ENCODE data around the gene LMAN2. TPM values are rescaled to one million over a fixed set of nuclear protein-coding genes. Genes with fewer than 3 reads are reported as not detected.
A peak's percentile ranks its signal among the peaks of the same experiment; 100 is the strongest.

The LMAN2 gene
- polyA plus RNA-seq, 2 of the 4 experiments (the other 2 are of a cell fraction): 123 to 210 TPM

DNA sequence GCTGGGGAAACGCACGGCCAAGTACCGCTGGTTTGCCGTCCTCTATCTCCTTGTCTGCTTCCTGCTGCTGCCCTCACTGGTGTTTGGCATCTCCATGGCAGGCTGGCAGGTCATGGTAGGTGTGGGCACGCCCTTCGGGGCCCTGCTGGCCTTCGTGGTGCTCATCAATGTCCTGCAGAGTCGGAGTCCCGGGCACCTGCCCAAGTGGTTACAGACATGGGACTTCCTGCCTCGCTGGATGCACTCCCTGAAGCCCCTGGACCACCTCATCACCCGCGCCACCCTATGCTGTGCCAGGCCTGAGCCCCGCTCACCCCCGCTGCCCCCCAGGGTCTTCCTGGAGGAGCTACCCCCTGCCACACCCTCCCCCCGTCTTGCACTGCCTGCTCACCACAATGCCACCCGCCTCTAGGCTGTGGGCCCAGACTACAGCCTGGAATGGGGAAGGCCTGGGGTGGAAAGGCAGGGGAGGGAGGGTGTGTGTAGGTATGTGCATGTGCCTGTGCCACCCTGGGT, 46.5 kb upstream of the LMAN2 start:
- ChIA-PET POLR2A (no interaction called here), CTCF (interaction anchor here (1.3 to 43.1 kb wide), 4 partner anchors 18 to 103 kb away, joined by 3 to 1107 read pairs (median 183); partner anchors contain the start of genes PRR7 and SLC34A1)
- Histone ChIP-seq H3K4me1 (peaks cover 5% of the 10 kb centered on the region; the same call in 1 of the 3 replicates), H3K9me3 (no peaks in the 10 kb centered on the region), H3K4me2 (no peak overlapping the region), H3K27ac (no peak overlapping the region), H3K4me3 (no peak overlapping the region)
- 71% methylated on average over 13 of the region's 16 CpGs for WGBS (ENCODE audit: missing lambda C conversion rate)
- FAIRE-seq (no peak), DNase-seq (ENCODE audit: low read depth in 1 of 2, low spot score in 1 of 2) (no peak), ATAC-seq (no peak)
- TF ChIP-seq KDM1A (IDR thresholded peaks at IDR 0.05; ENCODE audit: low read depth) (no peak), RAD21 (conservative IDR thresholded peaks at IDR 0.05 in 1 of 2, IDR thresholded peaks at IDR 0.05 in 1 of 2) (no peak), ZSCAN20 (CRISPR knock-in tag; IDR thresholded peaks at IDR 0.05) (no peak), MAFK (IDR thresholded peaks at IDR 0.05; ENCODE audit: partially characterized antibody) (no peak), CBX8 (IDR thresholded peaks at IDR 0.05) (no peak), MYC (IDR thresholded peaks at IDR 0.05; ENCODE audit: borderline replicate concordance, low read length) (no peak), EHMT2 (IDR thresholded peaks at IDR 0.05; ENCODE audit: low read depth) (no peak)

DNA sequence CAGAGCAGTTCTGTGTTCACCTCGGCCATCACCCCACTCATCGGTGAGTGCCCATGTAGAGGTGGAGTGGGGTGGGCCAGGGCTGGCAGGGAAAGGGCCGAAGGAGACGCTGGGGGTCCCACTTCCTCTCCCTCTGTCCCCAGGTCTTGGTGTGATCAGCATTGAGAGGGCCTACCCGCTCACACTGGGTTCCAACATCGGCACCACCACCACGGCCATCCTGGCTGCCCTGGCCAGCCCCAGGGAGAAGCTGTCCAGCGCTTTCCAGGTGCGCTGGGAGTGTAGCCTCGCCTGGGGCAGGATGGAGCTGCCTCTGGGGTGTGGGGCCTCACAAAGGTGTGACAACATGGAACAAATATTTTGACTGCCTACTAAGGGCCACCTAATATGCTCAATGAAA, 45.3 kb upstream of the LMAN2 start:
- no peak for FAIRE-seq
- no peak for TF ChIP-seq MAFK (IDR thresholded peaks at IDR 0.05; ENCODE audit: partially characterized antibody)
- 43% methylated on average over 5 of the region's 10 CpGs for WGBS (ENCODE audit: missing lambda C conversion rate)
- 0 out of 6 replicates have a peak, but pooled peaks of 1 of the 2 experiments have one; percentile 7 for ATAC-seq
- H3K4me3 ChIP-seq: no peak overlapping the region
- CTCF ChIA-PET: interaction anchor here (1.4 to 43.1 kb wide), 3 partner anchors 17 to 104 kb away, joined by 3 to 1107 read pairs (median 359); partner anchors contain the start of genes PRR7 and SLC34A1
- no peaks in the 10 kb centered on the region; the same call in 2 of the 3 replicates for H3K4me1 ChIP-seq
- no peak for DNase-seq (ENCODE audit: low read depth in 1 of 2, low spot score in 1 of 2)
- no peaks in the 10 kb centered on the region for H3K9me3 ChIP-seq
- H3K27ac ChIP-seq: no peak overlapping the region
- no peak overlapping the region for H3K4me2 ChIP-seq
- POLR2A ChIA-PET: no interaction called here

DNA sequence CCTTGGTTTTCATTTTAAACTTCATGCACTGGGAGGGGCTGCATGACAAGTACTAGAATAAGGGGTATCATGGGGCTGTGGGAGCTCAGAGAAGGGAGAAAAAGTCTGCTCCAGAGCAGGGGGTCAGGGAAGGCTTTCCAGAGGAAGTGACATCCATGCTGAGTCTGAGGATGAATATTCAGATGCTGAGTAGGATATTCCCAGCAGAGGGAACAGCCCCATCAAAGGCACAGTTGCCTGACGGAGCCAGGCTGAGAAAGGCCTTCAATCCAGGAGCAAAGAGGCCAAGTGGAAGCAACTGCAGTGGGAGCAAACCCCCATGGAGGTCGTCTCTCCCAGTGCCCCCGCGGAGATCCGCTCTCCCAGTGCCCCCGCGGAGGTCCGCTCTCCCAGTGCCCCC, 44.6 kb upstream of the LMAN2 start:
- Histone ChIP-seq H3K4me2 (no peak overlapping the region), H3K4me3 (no peak overlapping the region), H3K4me1 (no peaks in the 10 kb centered on the region), H3K27ac (no peak overlapping the region), H3K9me3 (no peaks in the 10 kb centered on the region)
- TF ChIP-seq MAFK (IDR thresholded peaks at IDR 0.05; ENCODE audit: partially characterized antibody) (no peak), HOXA7 (CRISPR knock-in tag; IDR thresholded peaks at IDR 0.05) (no peak), FOSL2 (IDR thresholded peaks at IDR 0.05) (no peak), FOSL2 (CRISPR knock-in tag; IDR thresholded peaks at IDR 0.05) (no peak), ZFP36 (IDR thresholded peaks at IDR 0.05; ENCODE audit: borderline replicate concordance, partially characterized antibody) (no peak), POLR2A (IDR thresholded peaks at IDR 0.05; ENCODE audit: low read length) (no peak), CEBPB (IDR thresholded peaks at IDR 0.05) (no peak), HDAC2 (IDR thresholded peaks at IDR 0.05) (no peak), BHLHE40 (IDR thresholded peaks at IDR 0.05; ENCODE audit: low read depth, low read length) (no peak), NR3C1 (IDR thresholded peaks at IDR 0.05) (no peak), NFE2L2 (conservative IDR thresholded peaks at IDR 0.05; ENCODE audit: low read length) (no peak), RCOR1 (IDR thresholded peaks at IDR 0.05; ENCODE audit: low read depth, low read length) (no peak)
- TF ChIP-seq, protein P1, sequence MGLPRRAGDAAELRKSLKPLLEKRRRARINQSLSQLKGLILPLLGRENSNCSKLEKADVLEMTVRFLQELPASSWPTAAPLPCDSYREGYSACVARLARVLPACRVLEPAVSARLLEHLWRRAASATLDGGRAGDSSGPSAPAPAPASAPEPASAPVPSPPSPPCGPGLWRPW (IDR thresholded peaks at IDR 0.05): no peak
- TF ChIP-seq, protein P2, sequence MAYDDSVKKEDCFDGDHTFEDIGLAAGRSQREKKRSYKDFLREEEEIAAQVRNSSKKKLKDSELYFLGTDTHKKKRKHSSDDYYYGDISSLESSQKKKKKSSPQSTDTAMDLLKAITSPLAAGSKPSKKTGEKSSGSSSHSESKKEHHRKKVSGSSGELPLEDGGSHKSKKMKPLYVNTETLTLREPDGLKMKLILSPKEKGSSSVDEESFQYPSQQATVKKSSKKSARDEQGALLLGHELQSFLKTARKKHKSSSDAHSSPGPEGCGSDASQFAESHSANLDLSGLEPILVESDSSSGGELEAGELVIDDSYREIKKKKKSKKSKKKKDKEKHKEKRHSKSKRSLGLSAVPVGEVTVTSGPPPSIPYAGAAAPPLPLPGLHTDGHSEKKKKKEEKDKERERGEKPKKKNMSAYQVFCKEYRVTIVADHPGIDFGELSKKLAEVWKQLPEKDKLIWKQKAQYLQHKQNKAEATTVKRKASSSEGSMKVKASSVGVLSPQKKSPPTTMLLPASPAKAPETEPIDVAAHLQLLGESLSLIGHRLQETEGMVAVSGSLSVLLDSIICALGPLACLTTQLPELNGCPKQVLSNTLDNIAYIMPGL (CRISPR knock-in tag; IDR thresholded peaks at IDR 0.05; ENCODE audit: borderline replicate concordance): no peak
- TF ChIP-seq, protein P3, sequence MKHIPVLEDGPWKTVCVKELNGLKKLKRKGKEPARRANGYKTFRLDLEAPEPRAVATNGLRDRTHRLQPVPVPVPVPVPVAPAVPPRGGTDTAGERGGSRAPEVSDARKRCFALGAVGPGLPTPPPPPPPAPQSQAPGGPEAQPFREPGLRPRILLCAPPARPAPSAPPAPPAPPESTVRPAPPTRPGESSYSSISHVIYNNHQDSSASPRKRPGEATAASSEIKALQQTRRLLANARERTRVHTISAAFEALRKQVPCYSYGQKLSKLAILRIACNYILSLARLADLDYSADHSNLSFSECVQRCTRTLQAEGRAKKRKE (CRISPR knock-in tag; IDR thresholded peaks at IDR 0.05; ENCODE audit: low read depth): no peak
- TF ChIP-seq, protein P4, sequence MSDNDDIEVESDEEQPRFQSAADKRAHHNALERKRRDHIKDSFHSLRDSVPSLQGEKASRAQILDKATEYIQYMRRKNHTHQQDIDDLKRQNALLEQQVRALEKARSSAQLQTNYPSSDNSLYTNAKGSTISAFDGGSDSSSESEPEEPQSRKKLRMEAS (IDR thresholded peaks at IDR 0.05): no peak
- TF ChIP-seq, protein P5, sequence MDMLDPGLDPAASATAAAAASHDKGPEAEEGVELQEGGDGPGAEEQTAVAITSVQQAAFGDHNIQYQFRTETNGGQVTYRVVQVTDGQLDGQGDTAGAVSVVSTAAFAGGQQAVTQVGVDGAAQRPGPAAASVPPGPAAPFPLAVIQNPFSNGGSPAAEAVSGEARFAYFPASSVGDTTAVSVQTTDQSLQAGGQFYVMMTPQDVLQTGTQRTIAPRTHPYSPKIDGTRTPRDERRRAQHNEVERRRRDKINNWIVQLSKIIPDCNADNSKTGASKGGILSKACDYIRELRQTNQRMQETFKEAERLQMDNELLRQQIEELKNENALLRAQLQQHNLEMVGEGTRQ (IDR thresholded peaks at IDR 0.05): no peak
- TF ChIP-seq, protein P6, sequence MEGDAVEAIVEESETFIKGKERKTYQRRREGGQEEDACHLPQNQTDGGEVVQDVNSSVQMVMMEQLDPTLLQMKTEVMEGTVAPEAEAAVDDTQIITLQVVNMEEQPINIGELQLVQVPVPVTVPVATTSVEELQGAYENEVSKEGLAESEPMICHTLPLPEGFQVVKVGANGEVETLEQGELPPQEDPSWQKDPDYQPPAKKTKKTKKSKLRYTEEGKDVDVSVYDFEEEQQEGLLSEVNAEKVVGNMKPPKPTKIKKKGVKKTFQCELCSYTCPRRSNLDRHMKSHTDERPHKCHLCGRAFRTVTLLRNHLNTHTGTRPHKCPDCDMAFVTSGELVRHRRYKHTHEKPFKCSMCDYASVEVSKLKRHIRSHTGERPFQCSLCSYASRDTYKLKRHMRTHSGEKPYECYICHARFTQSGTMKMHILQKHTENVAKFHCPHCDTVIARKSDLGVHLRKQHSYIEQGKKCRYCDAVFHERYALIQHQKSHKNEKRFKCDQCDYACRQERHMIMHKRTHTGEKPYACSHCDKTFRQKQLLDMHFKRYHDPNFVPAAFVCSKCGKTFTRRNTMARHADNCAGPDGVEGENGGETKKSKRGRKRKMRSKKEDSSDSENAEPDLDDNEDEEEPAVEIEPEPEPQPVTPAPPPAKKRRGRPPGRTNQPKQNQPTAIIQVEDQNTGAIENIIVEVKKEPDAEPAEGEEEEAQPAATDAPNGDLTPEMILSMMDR (IDR thresholded peaks at IDR 0.05): no peak
- ChIA-PET CTCF (interaction anchor here (18.1 to 43.1 kb wide), 3 partner anchors 2 to 52 kb away, joined by 359 to 1107 read pairs (median 1107); partner anchors contain the start of genes F12, PFN3, PRR7 and SLC34A1), POLR2A (no interaction called here)
- ATAC-seq (no peak), FAIRE-seq (no peak), DNase-seq (ENCODE audit: low read depth in 1 of 2, low spot score in 1 of 2) (no peak)
- 65% methylated on average over 4 of the region's 8 CpGs for WGBS (ENCODE audit: missing lambda C conversion rate)
